Measurements from ENCODE around the gene ITPA. TPM values are rescaled to one million over a fixed set of nuclear protein-coding genes. Genes with fewer than 3 reads are reported as not detected.

The ITPA gene
- total and polyA plus RNA-seq, 2 of the 13 experiments (the other 11 are each of a cell fraction or from before 2014, with no cell fraction given), result 60.1 to 103 TPM

DNA sequence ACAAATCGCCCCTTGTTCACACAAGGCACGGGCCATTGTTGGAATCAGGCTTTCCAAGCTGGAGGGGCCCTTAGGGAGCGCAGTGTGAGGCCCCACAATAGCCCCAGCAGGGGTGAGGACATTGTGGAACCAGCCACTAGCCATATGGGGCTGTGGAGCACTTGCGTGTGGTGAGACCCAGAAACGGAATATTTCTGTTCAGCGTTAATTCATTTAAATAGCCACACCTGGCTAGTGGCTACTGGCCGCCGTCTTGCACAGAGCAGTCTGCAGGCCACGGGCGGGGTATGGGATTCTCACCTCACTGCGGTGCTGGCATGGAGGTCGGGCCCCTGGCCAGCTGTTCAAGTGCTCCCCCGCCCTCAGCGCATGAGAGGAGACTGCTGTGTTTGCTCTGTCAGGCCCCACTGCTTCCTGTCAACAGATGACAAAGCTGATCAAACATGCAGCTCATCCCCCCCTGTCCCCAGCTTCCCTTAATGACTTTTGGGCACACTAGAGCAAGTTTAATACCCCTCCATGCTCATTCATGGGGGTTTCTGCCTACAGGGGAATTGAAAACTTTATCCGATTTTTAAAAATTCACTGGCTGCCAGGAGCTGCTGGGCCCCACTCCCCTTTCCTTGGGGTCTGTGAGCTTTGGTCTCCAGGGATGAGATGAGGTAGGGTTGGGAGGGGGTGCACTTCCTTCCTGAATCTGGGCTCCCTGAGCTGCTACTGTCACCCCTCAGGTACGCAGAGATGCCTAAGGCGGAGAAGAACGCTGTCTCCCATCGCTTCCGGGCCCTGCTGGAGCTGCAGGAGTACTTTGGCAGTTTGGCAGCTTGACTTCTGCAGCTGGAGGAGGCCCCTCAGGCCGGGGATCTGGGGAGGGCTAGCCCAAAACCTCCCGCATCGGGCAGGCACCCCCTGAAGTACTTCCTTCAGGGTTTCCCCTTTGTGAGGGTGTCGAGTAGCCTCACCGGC lies 13.6 kb downstream of the ITPA start (continued):
- TF ChIP-seq, protein P1, sequence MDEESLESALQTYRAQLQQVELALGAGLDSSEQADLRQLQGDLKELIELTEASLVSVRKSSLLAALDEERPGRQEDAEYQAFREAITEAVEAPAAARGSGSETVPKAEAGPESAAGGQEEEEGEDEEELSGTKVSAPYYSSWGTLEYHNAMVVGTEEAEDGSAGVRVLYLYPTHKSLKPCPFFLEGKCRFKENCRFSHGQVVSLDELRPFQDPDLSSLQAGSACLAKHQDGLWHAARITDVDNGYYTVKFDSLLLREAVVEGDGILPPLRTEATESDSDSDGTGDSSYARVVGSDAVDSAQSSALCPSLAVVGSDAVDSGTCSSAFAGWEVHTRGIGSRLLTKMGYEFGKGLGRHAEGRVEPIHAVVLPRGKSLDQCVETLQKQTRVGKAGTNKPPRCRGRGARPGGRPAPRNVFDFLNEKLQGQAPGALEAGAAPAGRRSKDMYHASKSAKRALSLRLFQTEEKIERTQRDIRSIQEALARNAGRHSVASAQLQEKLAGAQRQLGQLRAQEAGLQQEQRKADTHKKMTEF (CRISPR knock-in tag; IDR thresholded peaks at IDR 0.05), result peak; percentile 99
- peak; percentile 94 for TF ChIP-seq GABPB1 (CRISPR knock-in tag; IDR thresholded peaks at IDR 0.05)
- 0 out of 2 replicates have a peak, but pooled peaks have one; percentile 31 for TF ChIP-seq ZNF256 (CRISPR knock-in tag; conservative IDR thresholded peaks at IDR 0.05)
- TF ChIP-seq SRSF4 (IDR thresholded peaks at IDR 0.05; ENCODE audit: low read depth, low read length, poor library complexity, severe bottlenecking), result no peak
- TF ChIP-seq, protein P2, sequence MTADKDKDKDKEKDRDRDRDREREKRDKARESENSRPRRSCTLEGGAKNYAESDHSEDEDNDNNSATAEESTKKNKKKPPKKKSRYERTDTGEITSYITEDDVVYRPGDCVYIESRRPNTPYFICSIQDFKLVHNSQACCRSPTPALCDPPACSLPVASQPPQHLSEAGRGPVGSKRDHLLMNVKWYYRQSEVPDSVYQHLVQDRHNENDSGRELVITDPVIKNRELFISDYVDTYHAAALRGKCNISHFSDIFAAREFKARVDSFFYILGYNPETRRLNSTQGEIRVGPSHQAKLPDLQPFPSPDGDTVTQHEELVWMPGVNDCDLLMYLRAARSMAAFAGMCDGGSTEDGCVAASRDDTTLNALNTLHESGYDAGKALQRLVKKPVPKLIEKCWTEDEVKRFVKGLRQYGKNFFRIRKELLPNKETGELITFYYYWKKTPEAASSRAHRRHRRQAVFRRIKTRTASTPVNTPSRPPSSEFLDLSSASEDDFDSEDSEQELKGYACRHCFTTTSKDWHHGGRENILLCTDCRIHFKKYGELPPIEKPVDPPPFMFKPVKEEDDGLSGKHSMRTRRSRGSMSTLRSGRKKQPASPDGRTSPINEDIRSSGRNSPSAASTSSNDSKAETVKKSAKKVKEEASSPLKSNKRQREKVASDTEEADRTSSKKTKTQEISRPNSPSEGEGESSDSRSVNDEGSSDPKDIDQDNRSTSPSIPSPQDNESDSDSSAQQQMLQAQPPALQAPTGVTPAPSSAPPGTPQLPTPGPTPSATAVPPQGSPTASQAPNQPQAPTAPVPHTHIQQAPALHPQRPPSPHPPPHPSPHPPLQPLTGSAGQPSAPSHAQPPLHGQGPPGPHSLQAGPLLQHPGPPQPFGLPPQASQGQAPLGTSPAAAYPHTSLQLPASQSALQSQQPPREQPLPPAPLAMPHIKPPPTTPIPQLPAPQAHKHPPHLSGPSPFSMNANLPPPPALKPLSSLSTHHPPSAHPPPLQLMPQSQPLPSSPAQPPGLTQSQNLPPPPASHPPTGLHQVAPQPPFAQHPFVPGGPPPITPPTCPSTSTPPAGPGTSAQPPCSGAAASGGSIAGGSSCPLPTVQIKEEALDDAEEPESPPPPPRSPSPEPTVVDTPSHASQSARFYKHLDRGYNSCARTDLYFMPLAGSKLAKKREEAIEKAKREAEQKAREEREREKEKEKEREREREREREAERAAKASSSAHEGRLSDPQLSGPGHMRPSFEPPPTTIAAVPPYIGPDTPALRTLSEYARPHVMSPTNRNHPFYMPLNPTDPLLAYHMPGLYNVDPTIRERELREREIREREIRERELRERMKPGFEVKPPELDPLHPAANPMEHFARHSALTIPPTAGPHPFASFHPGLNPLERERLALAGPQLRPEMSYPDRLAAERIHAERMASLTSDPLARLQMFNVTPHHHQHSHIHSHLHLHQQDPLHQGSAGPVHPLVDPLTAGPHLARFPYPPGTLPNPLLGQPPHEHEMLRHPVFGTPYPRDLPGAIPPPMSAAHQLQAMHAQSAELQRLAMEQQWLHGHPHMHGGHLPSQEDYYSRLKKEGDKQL (CRISPR knock-in tag; IDR thresholded peaks at IDR 0.05; ENCODE audit: low read depth), result peak; percentile 93
- TF ChIP-seq TSC22D2 (CRISPR knock-in tag; IDR thresholded peaks at IDR 0.05; ENCODE audit: borderline replicate concordance), result no peak
- TF ChIP-seq, protein P3, sequence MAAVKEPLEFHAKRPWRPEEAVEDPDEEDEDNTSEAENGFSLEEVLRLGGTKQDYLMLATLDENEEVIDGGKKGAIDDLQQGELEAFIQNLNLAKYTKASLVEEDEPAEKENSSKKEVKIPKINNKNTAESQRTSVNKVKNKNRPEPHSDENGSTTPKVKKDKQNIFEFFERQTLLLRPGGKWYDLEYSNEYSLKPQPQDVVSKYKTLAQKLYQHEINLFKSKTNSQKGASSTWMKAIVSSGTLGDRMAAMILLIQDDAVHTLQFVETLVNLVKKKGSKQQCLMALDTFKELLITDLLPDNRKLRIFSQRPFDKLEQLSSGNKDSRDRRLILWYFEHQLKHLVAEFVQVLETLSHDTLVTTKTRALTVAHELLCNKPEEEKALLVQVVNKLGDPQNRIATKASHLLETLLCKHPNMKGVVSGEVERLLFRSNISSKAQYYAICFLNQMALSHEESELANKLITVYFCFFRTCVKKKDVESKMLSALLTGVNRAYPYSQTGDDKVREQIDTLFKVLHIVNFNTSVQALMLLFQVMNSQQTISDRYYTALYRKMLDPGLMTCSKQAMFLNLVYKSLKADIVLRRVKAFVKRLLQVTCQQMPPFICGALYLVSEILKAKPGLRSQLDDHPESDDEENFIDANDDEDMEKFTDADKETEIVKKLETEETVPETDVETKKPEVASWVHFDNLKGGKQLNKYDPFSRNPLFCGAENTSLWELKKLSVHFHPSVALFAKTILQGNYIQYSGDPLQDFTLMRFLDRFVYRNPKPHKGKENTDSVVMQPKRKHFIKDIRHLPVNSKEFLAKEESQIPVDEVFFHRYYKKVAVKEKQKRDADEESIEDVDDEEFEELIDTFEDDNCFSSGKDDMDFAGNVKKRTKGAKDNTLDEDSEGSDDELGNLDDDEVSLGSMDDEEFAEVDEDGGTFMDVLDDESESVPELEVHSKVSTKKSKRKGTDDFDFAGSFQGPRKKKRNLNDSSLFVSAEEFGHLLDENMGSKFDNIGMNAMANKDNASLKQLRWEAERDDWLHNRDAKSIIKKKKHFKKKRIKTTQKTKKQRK (IDR thresholded peaks at IDR 0.05; ENCODE audit: low read length), result no peak
- TF ChIP-seq ZNF614 (CRISPR knock-in tag; IDR thresholded peaks at IDR 0.05; ENCODE audit: borderline replicate concordance), result peak; percentile 90; the same call in 1 of the 2 replicates
- TF ChIP-seq, protein P4, sequence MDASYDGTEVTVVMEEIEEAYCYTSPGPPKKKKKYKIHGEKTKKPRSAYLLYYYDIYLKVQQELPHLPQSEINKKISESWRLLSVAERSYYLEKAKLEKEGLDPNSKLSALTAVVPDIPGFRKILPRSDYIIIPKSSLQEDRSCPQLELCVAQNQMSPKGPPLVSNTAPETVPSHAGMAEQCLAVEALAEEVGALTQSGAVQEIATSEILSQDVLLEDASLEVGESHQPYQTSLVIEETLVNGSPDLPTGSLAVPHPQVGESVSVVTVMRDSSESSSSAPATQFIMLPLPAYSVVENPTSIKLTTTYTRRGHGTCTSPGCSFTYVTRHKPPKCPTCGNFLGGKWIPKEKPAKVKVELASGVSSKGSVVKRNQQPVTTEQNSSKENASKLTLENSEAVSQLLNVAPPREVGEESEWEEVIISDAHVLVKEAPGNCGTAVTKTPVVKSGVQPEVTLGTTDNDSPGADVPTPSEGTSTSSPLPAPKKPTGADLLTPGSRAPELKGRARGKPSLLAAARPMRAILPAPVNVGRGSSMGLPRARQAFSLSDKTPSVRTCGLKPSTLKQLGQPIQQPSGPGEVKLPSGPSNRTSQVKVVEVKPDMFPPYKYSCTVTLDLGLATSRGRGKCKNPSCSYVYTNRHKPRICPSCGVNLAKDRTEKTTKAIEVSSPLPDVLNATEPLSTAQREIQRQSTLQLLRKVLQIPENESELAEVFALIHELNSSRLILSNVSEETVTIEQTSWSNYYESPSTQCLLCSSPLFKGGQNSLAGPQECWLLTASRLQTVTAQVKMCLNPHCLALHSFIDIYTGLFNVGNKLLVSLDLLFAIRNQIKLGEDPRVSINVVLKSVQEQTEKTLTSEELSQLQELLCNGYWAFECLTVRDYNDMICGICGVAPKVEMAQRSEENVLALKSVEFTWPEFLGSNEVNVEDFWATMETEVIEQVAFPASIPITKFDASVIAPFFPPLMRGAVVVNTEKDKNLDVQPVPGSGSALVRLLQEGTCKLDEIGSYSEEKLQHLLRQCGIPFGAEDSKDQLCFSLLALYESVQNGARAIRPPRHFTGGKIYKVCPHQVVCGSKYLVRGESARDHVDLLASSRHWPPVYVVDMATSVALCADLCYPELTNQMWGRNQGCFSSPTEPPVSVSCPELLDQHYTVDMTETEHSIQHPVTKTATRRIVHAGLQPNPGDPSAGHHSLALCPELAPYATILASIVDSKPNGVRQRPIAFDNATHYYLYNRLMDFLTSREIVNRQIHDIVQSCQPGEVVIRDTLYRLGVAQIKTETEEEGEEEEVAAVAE (CRISPR knock-in tag; IDR thresholded peaks at IDR 0.05; ENCODE audit: borderline replicate concordance), result peak; percentile 86
- TF ChIP-seq, protein P5, sequence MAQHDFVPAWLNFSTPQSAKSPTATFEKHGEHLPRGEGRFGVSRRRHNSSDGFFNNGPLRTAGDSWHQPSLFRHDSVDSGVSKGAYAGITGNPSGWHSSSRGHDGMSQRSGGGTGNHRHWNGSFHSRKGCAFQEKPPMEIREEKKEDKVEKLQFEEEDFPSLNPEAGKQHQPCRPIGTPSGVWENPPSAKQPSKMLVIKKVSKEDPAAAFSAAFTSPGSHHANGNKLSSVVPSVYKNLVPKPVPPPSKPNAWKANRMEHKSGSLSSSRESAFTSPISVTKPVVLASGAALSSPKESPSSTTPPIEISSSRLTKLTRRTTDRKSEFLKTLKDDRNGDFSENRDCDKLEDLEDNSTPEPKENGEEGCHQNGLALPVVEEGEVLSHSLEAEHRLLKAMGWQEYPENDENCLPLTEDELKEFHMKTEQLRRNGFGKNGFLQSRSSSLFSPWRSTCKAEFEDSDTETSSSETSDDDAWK (CRISPR knock-in tag; IDR thresholded peaks at IDR 0.05), result no peak

Measured in HepG2 (cell line).